NCI-H82 treated with DMSO at 0.1 percent for 48 hours (cell line): ENCODE measurements around the gene OTUB2.

ENCODE experiments used
- DNase-seq: peaks from one replicate; lab custom pipeline; 2025; ENCODE audit not compliant: unreplicated experiment; lab: John Stamatoyannopoulos, UW

The OTUB2 gene

GRCh38 chr14:94026173-94026888, at the start of gene OTUB2:
TSS of gene OTUB2 (plus strand) at chr14:94026340. CDS start at chr14:94026538, 198 bp downstream.
- DNase-seq, result peak; percentile 87

DNA sequence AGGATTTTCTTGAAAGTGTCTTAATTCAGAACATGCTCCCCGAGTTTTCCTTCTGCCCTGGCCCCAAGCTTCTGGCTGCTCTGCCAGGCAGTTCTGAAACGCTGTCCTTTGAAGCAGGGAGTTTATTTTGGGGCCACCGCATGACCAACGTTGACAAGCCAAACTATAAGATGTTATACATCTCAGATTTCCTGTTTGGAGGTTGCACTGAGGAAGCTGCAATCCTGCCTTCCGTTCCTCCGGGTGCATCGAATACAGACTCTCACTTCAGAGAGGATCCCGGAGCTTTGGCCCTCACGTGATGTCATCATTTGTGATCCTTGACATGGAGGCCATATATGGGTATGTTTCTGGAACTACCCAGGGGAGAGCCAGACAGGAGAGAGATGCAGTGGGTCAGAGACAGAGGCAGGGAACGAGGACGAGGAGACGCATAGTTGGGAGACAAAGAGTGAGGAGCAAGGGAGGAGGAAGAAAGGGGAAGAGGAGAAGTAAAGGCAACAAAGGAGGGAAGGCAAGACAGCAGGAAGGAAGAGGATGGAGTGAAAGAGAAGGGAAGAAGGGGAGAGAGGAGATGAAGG, 49.6 kb upstream of the OTUB2 start, which contains the start of gene ASB2:
ASB2 (minus strand) TSS at position 94 of the 581 bp plus-strand sequence. CDS start 12,031 bp downstream, outside the sequence.
- DNase-seq, result no peak

GRCh38 chr14:93977171-93977570, 49.0 kb upstream of the OTUB2 start:
- DNase-seq, result no peak

DNA sequence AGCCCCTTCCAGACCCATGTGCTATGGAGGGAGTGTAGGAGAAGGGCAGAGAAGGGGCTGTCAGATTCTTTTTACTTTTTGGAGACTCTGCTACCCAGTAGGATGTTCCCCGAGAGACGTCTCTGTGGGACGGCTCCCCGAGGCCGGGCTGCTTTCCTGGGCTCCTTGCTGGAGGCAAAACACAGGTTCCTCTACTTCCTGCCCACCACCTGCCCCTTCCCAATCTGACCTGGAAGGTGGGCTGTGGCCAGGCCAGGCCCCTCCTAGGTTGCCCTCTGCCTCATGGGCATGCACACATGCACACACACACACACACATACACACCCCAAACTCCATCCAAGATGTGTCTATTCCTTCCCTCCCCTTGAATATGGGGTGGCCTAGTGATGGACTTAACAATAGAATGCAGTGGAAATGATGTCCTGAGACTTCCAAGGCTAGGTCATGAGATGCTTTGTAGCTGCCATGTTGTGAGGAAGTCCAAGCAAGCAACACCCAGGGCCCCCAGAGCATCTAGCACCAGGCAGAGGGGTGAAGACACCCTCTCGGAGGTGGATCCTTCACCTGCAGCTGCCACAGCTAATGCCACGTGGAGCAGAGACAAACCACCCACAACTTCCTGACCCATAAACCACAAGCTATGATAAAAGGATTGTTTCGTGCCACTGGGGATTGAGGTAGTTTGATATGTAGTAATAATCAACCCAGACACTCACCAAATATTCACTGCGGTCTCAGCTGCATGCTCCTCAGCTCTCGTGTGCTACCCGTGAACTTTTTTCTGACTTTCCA, 48.2 kb upstream of the OTUB2 start:
- no peak for DNase-seq

- no peak for DNase-seq
Measured at GRCh38 chr14:93978735-93979134, 47.4 kb upstream of the OTUB2 start.

DNA sequence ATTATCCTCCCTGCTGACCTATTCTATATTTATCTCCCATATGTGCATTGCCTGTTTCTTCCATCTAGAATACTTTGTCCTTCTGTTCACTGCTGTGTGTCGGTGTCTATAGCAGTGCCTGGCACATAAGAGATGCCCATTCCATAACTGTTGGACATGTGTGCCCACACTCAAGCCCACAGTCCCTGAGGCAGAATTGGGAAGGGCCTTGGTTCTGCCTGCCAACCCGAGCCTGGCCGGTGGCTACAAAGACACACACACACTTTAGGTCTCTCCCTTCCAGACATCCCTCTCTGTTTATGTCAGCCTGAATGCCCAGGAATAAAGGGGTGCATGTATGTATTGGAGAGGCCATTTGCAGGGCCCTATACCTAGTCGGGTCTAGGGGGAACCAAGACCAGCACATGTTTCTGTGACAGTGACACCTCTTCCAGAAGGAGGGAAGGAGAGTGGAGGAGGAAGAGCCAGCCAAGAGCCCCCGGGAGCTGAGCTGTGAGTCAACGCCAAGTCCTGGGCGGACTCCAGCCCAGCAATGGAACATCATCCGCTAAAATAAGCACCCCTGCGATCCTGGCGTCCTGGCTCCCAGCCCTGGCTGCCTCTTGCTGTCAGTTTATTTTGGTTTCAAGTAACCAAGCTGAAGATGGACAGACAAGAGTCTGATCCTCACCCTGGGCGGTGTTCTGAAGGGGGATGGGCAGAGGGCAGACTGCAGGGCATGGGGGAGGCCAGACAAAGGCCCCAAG, 45.5 kb upstream of the OTUB2 start:
- no peak for DNase-seq

DNA sequence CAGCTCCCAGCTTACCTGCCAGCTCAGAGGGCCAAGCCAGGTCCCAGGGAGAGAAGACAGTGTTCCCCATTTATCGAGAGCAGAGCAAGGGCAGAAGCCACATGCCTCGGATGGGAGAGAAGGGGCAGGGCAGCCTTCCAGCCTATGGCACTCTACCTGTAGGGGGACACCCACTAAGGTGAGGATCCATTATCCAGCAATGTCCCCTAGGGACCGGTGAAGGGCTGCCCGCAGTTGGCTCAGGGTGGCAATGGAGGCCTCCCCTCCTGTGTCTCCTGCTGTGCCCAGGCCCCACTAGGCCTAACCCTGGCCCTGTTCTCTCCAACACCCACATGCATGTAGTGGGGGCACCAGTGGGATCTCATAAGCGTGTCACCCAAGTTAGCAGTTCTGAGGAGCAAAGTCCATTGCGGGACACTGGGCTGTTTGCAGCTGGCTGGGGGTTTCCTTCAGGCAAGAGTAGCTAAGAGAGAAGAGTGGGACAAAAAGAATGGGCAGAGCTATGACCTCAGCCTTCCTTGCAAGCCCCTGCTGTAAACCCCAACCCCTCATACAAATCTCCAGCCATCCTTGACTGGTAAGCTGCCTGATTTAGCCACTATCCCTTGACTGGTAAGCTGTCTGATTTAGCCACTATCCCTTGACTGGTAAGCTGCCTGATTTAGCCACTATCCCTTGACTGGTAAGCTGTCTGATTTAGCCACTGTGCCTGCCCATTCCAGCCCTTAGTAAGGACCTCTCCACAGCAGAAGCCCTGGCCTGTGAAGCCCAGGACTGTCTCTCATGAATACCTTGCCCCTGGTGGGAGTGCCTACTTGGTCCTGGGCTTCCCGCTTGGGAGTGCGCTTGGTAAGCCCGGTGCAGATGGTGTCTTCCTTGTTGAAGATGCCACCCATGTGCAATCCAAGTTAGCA, 44.6 kb upstream of the OTUB2 start:
- DNase-seq, result no peak

GRCh38 chr14:93982230-93983007, 43.7 kb upstream of the OTUB2 start:
- no peak for DNase-seq

GRCh38 chr14:93984070-93984469, 42.1 kb upstream of the OTUB2 start:
- DNase-seq, result no peak

DNA sequence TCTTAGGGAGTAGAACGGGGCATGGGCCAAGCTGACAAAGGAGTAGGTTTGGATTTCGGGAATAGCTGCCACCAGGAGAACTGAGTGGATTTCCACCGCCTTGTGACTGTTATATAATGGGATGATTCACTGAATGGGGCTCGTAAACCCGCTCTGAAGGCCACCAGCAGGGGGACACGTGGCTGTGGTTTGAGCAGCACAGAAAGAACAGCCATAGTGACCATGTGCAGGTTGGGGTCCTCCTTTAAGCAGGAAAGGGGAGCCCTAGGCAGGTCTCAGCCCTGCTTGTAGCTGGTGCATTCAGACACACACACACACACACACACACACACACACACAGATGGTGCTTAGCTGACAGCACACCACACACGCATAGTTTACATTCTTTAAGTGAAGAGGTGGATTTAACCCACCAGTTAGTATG, 41.1 kb upstream of the OTUB2 start:
- DNase-seq, result no peak

- no peak for DNase-seq
Measured at GRCh38 chr14:93986955-93987354, 39.2 kb upstream of the OTUB2 start.

DNA sequence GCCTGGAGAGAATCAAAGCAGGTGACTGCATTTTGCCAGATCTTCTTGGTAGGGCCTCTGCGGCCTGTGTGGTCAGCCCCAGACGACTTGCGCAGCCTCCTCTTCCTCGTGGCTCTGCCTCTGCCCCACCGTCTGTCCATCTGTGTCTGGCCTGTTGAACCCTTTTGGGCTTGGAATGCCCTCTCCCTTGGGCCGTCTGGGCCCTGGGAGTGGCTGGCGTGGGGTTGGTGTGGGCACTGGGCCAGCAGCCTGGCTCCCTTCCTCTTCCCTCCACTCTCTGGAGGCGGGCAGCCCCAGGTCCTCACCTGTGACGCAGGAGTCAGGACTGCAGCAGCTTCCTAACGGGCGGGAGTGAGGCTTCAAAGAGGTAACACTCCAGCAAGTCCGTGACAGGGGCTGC, 38.8 kb upstream of the OTUB2 start:
- DNase-seq, result no peak

DNA sequence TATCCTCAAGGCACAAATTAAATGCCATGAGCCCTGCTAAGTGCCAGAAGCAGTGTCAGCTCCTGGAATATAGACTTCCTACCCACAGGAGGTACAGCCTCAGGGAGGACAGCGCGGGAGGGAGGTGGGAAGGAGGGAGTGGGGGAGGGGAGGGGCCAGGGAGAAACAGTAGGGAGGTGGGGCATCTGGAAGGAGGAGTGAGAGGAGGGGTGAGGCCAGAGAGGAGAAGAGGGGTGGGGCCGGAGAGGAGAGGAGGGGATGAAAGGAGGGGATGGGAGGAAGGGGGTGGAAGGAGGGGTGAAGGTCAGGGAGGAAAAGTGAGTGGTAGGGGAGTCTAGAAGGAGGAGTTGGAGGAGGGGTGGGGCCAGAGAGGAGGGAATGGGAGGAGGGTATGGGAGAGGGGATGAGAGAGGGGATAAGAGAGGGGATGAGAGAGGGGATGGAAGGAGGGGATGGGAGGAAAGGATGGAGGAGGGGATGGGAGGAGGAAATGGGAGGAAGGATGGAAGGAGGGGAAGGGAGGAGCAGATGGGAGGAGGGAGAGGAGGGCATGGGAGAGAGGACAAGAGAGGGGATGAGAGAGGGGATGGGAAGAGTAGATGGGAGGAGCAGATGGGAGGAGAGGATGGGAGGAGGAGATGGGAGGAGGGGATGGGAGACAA, 38.2 kb upstream of the OTUB2 start:
- DNase-seq, result no peak

GRCh38 chr14:93989939-93990338, 36.2 kb upstream of the OTUB2 start:
- DNase-seq, result no peak

- no peak for DNase-seq
Measured at GRCh38 chr14:93991212-93991611, 34.9 kb upstream of the OTUB2 start.

GRCh38 chr14:93991649-93992048, 34.5 kb upstream of the OTUB2 start:
- no peak for DNase-seq

- no peak for DNase-seq
Measured at GRCh38 chr14:93993382-93993781, 32.8 kb upstream of the OTUB2 start.

GRCh38 chr14:93994919-93995682, 31.0 kb upstream of the OTUB2 start:
- no peak for DNase-seq
